HG02798 (cell line): ENCODE data around the gene LARGE1.

Experiments used
- ATAC-seq: cut with Tn5 transposase; IDR thresholded peaks from one replicate; pipeline ENCODE4 v1.9.1; 2021; ENCODE audit warnings: mild to moderate bottlenecking; ENCODE audit not compliant: unreplicated experiment, poor library complexity

Gene LARGE1

GRCh38 chr22:33639588-33640254 is 280.6 kb downstream of the LARGE1 start:
- no peak for ATAC-seq

GRCh38 chr22:33635766-33636165 is 284.5 kb downstream of the LARGE1 start:
- no peak for ATAC-seq

GRCh38 chr22:33631777-33632176 is 288.5 kb downstream of the LARGE1 start:
- ATAC-seq, result no peak

- no peak for ATAC-seq
Observed at GRCh38 chr22:33625959-33626358, 294.3 kb downstream of the LARGE1 start.

DNA sequence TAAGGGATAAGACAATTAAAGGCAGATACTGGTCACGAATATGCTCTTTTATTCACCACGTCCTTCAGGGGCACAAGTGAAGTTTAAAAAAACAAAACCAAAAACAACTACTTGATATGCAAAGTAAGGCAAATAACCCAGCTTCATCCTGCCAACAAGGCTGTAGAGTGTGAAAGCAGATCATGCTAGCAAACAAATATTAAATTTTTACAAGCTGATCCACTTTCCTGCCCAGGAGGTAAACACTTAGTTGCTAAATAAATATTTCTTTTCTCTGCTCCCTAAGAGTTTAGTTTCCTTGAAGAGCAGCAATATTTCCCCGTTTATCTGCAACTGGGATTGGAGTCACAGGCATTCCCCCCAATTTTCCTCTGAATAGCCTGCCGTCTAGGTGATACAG is 300.2 kb downstream of the LARGE1 start:
- no peak for ATAC-seq

- no peak for ATAC-seq
Observed at GRCh38 chr22:33606504-33606903, 313.8 kb downstream of the LARGE1 start.

DNA sequence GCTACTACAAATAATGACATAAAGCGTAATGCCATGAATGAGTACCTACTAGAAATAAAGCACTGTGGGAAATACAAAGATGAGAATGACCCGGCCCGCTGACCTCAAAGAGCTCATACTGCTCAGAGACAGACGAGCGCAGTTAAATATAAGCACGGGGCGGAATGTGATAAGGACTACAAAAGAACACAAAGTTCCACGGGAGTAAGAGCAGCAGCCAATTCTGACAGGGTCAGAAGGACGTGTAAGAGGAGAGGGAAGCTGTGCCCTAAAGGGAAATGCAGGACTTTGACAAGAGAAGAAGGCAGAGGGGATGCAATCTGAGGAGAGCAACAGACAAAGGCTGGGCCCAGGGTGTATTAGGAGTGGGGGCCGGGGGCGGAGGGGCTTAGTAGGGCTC is 314.6 kb downstream of the LARGE1 start:
- ATAC-seq, result no peak

- no peak for ATAC-seq
Observed at GRCh38 chr22:33605221-33605620, 315.1 kb downstream of the LARGE1 start.

GRCh38 chr22:33601062-33601461 is 319.2 kb downstream of the LARGE1 start:
- ATAC-seq, result no peak

DNA sequence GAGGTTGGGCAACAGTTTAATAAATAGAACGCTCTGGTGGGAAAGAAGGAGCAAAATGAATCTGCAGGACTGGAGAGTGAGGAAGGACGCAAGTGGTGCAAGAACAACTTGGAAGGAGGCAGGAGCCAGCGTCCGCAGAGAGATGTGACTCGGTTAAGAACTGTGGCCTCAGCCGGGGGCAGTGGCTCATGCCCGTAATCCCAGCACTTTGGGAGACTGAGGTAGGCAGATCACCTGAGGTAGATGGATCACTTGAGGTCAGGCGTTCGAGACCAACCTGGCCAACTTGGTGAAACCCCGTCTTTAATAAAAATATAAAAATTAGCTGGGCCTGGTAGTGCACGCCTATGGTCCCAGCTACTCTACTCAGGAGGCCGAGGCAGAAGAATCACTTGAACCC is 319.7 kb downstream of the LARGE1 start:
- no peak for ATAC-seq

- no peak for ATAC-seq
Observed at GRCh38 chr22:33600113-33600512, 320.2 kb downstream of the LARGE1 start.

DNA sequence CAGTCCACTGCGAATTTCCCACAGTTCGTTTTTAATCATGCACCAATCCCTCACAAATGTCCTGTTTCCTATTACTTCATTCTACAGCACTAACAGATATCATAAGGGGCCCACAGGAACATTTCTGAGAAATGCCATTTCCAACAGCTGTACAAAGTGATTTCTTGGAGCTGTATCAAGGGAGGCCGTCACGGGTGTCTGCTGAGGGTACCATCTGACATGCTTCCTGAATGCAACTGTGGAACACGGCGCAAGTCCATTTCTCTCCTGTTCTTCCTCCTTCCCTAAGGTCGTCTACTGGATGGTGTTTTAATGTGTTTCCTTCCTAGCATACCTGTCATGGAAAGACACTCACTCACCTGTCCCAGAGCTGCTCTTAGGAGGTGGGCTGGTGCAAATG is 320.7 kb downstream of the LARGE1 start:
- no peak for ATAC-seq

DNA sequence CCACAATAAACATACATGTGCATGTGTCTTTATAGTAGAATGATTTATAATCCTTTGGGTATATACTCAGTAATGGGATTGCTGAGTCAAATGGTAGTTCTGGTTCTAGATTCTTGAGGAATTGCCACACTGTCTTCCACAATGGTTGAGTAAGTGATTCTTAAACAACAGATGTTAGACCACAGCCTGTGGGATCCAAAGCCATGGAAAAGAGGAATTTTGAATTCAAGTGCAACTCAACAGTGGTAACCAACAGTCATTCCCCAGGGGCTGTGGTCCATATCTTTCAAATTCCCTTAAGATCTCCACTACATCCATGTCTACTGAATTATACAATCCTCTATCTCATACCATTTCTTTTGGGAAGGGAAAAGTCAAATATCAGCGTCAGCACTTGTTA is 321.5 kb downstream of the LARGE1 start:
- no peak for ATAC-seq

DNA sequence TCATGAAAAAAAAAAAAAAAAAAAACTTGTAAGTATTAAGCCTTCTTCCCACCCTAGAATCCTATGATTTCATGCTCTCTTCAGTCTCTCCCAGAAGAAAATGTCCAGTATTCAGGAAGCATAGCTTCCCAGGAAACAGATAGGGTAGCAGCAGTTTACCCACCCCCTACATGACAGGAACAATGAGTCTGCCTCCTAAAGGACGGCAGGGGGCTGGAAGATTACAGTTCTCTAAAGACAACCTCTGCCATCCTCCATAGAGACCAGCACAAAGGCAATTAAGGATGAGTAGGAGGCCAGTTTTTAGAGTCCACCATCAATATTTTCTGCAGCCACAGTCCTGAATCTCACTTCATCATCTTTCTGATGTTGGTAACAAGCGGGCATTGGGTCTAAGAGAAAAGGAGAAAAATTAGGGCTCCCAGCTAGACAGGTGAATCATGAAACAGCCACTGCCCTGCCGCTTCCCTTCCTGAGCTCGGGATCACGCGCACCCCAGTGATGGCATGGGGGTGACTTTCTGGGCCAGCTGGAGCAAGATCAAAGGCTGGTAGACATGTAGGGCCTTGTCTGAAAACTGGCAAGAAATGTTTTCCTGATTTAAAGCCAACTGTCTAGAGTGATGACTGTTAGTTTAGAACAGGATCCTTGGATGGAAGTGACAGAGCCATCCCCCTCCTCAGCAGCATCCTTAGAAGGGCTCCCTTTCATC is 322.8 kb downstream of the LARGE1 start:
- ATAC-seq, result no peak

DNA sequence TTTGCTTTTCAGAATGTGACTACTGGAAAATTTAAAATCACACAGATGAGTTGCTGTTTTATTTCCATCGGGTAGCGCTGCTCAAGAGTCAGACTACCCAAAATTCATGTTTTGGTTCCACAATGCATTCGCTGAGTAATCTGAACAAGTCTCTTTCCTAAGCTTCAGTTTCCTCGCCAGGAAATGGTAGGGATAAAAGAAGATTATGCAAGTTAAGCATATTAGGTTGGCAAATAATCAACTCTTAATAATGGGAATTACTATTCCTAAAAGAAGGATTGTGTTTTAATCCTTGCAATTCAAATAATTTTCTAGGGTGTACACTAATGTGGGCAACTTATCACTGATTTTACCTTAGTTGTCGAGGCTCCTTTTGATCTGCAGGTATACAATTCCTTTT is 326.5 kb downstream of the LARGE1 start:
- ATAC-seq, result no peak

DNA sequence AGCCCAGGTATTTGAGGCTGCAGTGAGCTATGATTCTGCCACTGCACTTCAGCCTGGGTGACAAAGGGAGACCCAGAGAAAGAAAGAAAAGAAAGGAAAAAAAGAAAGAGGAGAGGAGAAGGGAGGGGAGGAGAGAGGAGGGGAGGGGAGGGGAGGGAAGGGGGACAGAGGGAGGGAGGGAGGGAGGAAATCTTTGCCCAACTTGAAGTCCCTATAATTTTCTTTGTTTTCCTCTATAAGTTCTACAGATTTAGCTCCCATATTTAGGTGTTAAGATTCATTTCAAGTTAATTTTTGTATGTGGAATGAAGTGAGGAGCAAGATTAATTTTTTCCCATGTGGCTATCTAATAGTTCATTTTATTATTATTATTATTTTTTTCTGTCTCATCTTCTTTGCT is 328.3 kb downstream of the LARGE1 start:
- no peak for ATAC-seq

GRCh38 chr22:33589297-33589696 is 331.0 kb downstream of the LARGE1 start:
- ATAC-seq, result no peak

GRCh38 chr22:33588860-33589259 is 331.4 kb downstream of the LARGE1 start:
- no peak for ATAC-seq

- no peak for ATAC-seq
Observed at GRCh38 chr22:33584152-33584551, 336.1 kb downstream of the LARGE1 start.

DNA sequence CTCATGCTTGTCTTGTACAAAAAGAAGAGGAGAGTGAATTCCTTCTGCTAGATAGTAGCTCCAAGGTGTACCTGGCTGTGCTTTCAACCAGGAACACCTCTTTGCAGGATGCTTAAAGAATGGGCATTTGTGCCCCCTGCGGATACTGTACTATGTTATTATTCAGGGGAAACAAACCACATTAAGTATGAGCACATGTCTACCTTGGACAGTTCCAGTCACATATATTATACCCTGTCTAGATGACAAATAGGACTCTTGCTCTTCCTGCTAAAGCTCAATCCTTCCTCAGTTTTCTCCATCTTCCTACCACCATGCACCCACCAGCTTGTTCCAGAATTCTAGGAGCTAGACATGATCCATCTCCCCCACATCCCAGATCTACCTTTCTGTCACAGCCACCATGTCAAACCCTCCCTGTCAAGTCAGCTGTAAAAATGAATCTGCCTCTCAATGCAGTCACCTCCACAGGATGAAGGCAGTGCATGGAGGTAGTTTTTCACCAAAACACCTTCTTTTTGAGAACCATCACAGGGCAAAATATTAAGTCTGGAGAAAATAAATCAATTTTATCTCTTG is 337.4 kb downstream of the LARGE1 start:
- no peak for ATAC-seq

GRCh38 chr22:33580310-33580709 is 340.0 kb downstream of the LARGE1 start:
- no peak for ATAC-seq
